Breast epithelium (tissue), 4 donors: ENCODE measurements around the gene RERE. TPM values are rescaled to one million over a fixed set of nuclear protein-coding genes. Genes with fewer than 3 reads are reported as not detected.
"Not testable (repeated sequence)": the region's sequence is repeated elsewhere in the genome, so short reads cannot be mapped to it uniquely, and the experiment has no call there.

Source experiments
- DNase-seq, 2 donors: peaks; one replicate each; pipeline ENCODE4 v3.0.0-alpha.2; 2019; ENCODE audit warnings: low spot score in 2 of 2
- H3K27ac ChIP-seq, 2 donors: fragments of 200-600 bp; sonication (generic) in 1 of 2; one replicate each; pipeline ENCODE4 v1.5.1; 2016 to 2019; ENCODE audit warnings: mild to moderate bottlenecking in 1 of 2
- H3K27me3 ChIP-seq, 2 donors: fragments of 200-600 bp; sonication (generic) in 1 of 2; one replicate each; pipeline versions ENCODE4 v1.5.1 to v1.6.0; 2017 to 2019; ENCODE audit warnings: control low read depth in 1 of 2, mild to moderate bottlenecking in 1 of 2
- H3K36me3 ChIP-seq: fragments of 200-600 bp; one replicate; pipeline ENCODE4 v1.5.1; 2019
- H3K4me1 ChIP-seq, 2 donors: fragments of 200-600 bp; sonication (generic); one replicate each; pipeline ENCODE4 v1.5.1; 2016 to 2019; ENCODE audit warnings: control low read depth in 1 of 2
- H3K4me3 ChIP-seq, 3 donors: fragments of 200-600 bp; sonication (generic); 1 replicate in 2 of 3; 2 replicates in 1 of 3; pipeline ENCODE4 v1.5.1; 2016 to 2019; ENCODE audit warnings: mild to moderate bottlenecking in 3 of 3, moderate library complexity in 2 of 3
- H3K9me3 ChIP-seq, 2 donors: fragments of 200-600 bp; sonication (generic) in 1 of 2; one replicate each; pipeline ENCODE4 v1.5.1; 2016 to 2019; ENCODE audit warnings: control low read depth in 1 of 2
- POLR2A ChIP-seq: fragments of 450-650 bp; IDR thresholded peaks from one replicate; pipeline ENCODE4 v1.6.1; 2016; ENCODE audit warnings: antibody characterized with exemption, mild to moderate bottlenecking, moderate library complexity
- POLR2AphosphoS5 ChIP-seq, 3 donors: sonication (generic); formaldehyde crosslinking; IDR thresholded peaks; one replicate each; pipeline ENCODE4 v1.6.1; 2017; ENCODE audit warnings: antibody characterized with exemption in 3 of 3
- intact Hi-C: fragments of 100-400 bp; cut with DNase I; formaldehyde crosslinking; loops from one replicate; pipeline ENCODE4 v1.15.1; 2023; ENCODE audit warnings: low total_unique reads
- total RNA-seq, 3 donors: library from RNA; depleted of rRNA; stranded (reverse); fragments of >200 nt; gene quantifications; one replicate each; pipeline ENCODE4 v1.1.0, GENCODE V29; 2016
- TF ChIP-seq, protein P1 (sequence below), 3 donors: fragments of 450-650 bp; IDR thresholded peaks; one replicate each; pipeline ENCODE4 v1.5.1; 2016 to 2017; ENCODE audit warnings: antibody characterized with exemption in 3 of 3, mild to moderate bottlenecking in 3 of 3, moderate library complexity in 3 of 3

RERE gene
- total RNA-seq, 3 donors from 2014 or later, result 65.8 to 166 (median 123) TPM

DNA sequence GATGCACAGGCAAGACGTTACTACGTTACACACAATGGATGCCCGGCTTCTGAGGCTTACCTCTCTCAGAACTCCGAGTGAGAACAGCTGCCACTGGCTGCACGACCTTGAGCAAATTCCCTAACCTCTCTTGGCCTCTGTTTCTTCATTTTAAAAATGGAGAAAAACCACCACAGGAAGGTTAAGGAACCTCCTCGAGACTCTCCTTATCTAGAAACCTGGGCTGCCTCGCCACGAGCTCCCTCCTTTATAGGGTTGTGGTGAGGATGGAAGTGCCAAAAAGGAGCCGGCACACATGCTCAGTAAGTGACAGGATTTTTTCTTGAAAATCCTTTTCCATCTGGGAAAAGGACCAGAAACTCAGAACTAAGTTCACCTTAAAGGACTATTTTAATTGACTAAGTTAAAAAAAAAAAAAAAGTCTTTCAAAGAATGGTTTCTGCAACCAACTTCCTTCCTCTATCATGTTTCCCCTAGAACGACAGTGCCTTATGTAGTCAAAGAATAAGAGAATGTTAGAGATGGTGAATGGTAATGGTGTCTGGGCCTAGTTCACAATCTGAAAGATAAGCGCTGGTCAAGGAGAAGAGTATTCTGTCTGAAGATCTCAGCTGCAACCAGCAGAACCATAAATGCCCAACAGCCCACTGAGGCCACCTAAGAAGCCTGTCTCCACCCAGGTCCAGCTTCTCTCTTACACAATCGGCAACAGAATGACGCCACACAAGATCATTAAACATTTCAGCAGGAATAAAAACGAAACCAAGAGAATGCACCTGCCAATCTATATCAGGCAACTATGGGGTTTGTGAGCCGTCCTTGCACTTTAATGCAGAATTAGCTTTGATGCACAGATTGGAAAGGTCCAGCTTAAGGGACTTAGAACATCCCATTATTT is 434.6 kb downstream of the RERE start:
- Histone ChIP-seq H3K36me3 (no peaks in the 10 kb centered on the region), H3K27ac (peak overlapping the region in 1 of 2 donors; percentile 22), H3K4me1 (peaks cover 7 to 15% of the 10 kb centered on the region in 2 donors), H3K9me3 (no peaks in the 10 kb centered on the region), H3K27me3 (no peaks in the 10 kb centered on the region), H3K4me3 (no peak overlapping the region)
- no peak for DNase-seq
- intact Hi-C loops, result no loop called here
- TF ChIP-seq, protein P1, sequence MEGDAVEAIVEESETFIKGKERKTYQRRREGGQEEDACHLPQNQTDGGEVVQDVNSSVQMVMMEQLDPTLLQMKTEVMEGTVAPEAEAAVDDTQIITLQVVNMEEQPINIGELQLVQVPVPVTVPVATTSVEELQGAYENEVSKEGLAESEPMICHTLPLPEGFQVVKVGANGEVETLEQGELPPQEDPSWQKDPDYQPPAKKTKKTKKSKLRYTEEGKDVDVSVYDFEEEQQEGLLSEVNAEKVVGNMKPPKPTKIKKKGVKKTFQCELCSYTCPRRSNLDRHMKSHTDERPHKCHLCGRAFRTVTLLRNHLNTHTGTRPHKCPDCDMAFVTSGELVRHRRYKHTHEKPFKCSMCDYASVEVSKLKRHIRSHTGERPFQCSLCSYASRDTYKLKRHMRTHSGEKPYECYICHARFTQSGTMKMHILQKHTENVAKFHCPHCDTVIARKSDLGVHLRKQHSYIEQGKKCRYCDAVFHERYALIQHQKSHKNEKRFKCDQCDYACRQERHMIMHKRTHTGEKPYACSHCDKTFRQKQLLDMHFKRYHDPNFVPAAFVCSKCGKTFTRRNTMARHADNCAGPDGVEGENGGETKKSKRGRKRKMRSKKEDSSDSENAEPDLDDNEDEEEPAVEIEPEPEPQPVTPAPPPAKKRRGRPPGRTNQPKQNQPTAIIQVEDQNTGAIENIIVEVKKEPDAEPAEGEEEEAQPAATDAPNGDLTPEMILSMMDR (IDR thresholded peaks at IDR 0.05), result no peak
- no peak for TF ChIP-seq POLR2A
- TF ChIP-seq POLR2AphosphoS5 (IDR thresholded peaks at IDR 0.05), result no peak

DNA sequence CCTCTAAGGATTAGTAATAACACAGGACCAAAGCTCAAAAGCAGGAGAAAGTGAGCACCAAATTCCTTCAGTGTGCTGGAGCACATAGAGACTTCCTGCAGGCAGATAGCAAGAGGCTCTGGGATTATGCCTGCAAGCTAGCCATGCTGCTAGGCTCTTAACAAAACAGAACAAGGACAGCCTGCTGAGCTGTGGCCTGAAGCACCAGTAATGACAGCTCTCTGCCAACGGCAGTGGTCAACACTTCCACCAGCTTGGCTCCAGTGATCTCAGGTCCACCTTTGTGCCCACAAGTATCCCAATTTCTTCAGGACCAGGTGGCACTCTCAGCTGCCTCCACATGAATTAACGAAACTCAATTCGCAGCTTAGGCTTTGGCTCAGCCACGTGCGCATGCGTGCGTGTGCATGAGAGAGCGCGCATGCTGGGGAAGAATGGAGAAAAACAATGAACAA is 435.4 kb downstream of the RERE start:
- TF ChIP-seq, protein P1 (IDR thresholded peaks at IDR 0.05), result no peak
- TF ChIP-seq POLR2A (no peak), POLR2AphosphoS5 (IDR thresholded peaks at IDR 0.05) (no peak)
- no peak overlapping the region for H3K4me3 ChIP-seq
- intact Hi-C loops, result no loop called here
- H3K9me3 ChIP-seq, result no peaks in the 10 kb centered on the region
- H3K36me3 ChIP-seq, result no peaks in the 10 kb centered on the region
- H3K27me3 ChIP-seq, result no peaks in the 10 kb centered on the region
- peaks cover 7 to 15% of the 10 kb centered on the region in 2 donors for H3K4me1 ChIP-seq
- DNase-seq, result no peak
- peak overlapping the region; percentile 41 to 70 for H3K27ac ChIP-seq

DNA sequence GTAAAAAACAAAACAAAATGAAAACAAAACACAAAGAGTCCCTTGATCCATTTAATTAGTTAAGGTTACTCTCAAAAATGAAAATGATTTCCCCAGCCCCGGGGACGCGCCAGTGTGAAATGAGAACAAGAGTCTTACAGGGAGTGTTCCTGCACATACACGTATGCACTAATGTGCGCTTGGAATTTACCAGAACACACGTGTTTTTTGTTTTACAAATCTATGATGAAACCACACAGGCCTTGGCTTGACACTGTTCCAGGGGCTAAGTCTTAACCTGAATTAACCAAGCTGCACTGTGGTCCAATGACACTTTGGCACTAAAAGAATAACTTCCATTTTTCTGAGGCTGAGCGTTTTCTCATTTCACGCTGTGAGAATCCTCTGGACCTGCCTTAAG is 435.8 kb downstream of the RERE start:
- H3K27me3 ChIP-seq, result no peaks in the 10 kb centered on the region
- H3K36me3 ChIP-seq, result no peaks in the 10 kb centered on the region
- H3K9me3 ChIP-seq, result no peaks in the 10 kb centered on the region
- intact Hi-C loops, result no loop called here
- H3K4me1 ChIP-seq, result peaks cover 7 to 15% of the 10 kb centered on the region in 2 donors
- TF ChIP-seq, protein P1 (IDR thresholded peaks at IDR 0.05), result no peak
- TF ChIP-seq POLR2AphosphoS5 (IDR thresholded peaks at IDR 0.05), result no peak
- no peak for TF ChIP-seq POLR2A
- no peak overlapping the region for H3K4me3 ChIP-seq
- DNase-seq, result no peak
- H3K27ac ChIP-seq, result peak overlapping the region; percentile 41 to 70

DNA sequence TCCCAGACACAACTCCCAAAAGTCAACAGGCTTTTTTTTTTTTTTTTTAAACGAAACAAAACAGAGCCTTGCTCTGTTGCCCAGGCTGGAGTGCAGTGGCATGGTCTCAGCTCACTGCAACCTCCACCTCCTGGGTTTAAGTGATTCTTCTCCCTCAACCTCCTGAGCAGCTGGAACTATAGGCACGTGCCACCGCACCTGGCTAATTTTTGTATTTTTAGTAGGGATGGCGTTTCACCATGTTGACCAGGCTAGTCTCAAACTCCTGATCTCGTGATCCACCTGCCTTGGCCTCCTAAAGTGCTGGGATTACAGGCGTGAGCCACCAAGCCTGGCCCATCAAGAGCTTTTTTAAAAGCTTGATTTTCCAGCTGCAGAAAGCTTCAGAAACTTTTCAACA is 437.1 kb downstream of the RERE start:
- H3K4me3 ChIP-seq, DNase-seq, intact Hi-C loops, H3K36me3 ChIP-seq, H3K9me3 ChIP-seq, H3K27me3 ChIP-seq: not testable (repeated sequence)
- H3K4me1 ChIP-seq, result peaks cover 7 to 15% of the 10 kb centered on the region in 2 donors
- peak overlapping the region in 1 of 2 donors; percentile 70 for H3K27ac ChIP-seq

DNA sequence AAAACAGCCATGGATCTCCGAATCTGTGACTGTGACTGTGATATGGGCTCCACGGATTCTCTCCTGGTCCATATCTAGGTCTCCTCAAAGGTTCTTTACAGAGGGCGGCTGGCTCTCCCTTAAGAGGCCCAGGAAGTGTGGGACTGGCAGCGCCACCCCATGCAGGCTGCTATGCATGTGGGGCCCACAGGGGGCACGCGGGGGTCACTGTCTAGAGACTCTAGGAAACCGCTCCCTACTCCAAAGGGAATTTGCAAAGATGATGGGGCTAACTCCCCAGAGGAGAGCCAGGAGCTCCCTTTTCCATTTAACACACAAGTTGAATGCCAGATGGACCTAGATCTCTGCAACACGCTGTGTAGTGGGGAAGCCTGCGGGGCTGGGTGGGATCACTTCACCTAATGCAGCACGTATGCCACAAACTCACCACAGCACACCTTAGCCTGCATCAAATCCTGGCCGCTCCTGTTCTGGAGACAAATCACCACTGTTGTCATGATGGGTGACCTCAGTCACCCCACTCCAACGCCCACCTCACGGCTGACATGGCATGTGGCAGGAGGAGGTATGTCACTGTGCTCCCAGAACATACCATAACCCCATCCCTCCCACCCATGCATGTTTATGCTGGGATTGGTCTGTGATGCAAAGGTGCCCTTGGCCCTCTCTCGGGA is 437.8 kb downstream of the RERE start:
- H3K27me3 ChIP-seq, result no peaks in the 10 kb centered on the region
- no peaks in the 10 kb centered on the region for H3K36me3 ChIP-seq
- TF ChIP-seq POLR2A (no peak), POLR2AphosphoS5 (IDR thresholded peaks at IDR 0.05) (no peak)
- TF ChIP-seq, protein P1 (IDR thresholded peaks at IDR 0.05), result no peak
- intact Hi-C loops, result no loop called here
- no peaks in the 10 kb centered on the region for H3K9me3 ChIP-seq
- peaks cover 7 to 15% of the 10 kb centered on the region in 2 donors for H3K4me1 ChIP-seq
- H3K4me3 ChIP-seq, result no peak overlapping the region
- no peak for DNase-seq
- H3K27ac ChIP-seq, result peak overlapping the region; percentile 73 to 85
